Sciatic nerve (tissue), 2 donors: ENCODE results near the gene PCDHAC2. TPM values are rescaled to one million over a fixed set of nuclear protein-coding genes. Genes with fewer than 3 reads are reported as not detected.

Experiments
- ATAC-seq: fragments of 200-7000 bp; cut with Tn5 transposase; one replicate; pipeline ENCODE4 v1.9.1; 2020; ENCODE audit warnings: mild to moderate bottlenecking, moderate library complexity
- DNase-seq: peaks from one replicate; pipeline ENCODE4 v3.0.0-alpha.2; 2020; ENCODE audit warnings: low spot score
- intact Hi-C: fragments of 100-400 bp; cut with DNase I; formaldehyde crosslinking; loops from one replicate; pipeline ENCODE4 v1.14.2; 2022
- total RNA-seq: library from RNA; stranded (reverse); fragmentation: NEBNext Ultra II Directional; extraction: Animal tissue kit (Norgen Biotek cat#: 25700); gene quantifications from one replicate; pipeline ENCODE4 v1.2.1, GENCODE V29; 2021
- donor health status: DM: no; HTN: no; CAD: no.
- donor health status: DM: no; HTN: no; CAD: no.

The PCDHAC2 gene
- total RNA-seq, 1 donor from 2014 or later, result 2.4 TPM

GRCh38 chr5:140982083-140982716 lies 15.9 kb downstream of the PCDHAC2 start:
- no peak for DNase-seq
- ATAC-seq, result no peak
- intact Hi-C loops, result no loop called here

GRCh38 chr5:140986117-140986521 lies 19.8 kb downstream of the PCDHAC2 start:
- ATAC-seq, result no peak

GRCh38 chr5:140988100-140988499 lies 21.8 kb downstream of the PCDHAC2 start:
- intact Hi-C loops, result no loop called here
- ATAC-seq, result no peak

More at GRCh38 chr5:140986117-140986521, 19.8 kb downstream of the PCDHAC2 start:
- intact Hi-C loops, result no loop called here
- DNase-seq, result no peak

GRCh38 chr5:140988608-140989007 lies 22.3 kb downstream of the PCDHAC2 start:
- no peak for ATAC-seq
- no peak for DNase-seq
- intact Hi-C loops, result no loop called here

More at GRCh38 chr5:140988100-140988499, 21.8 kb downstream of the PCDHAC2 start:
- no peak for DNase-seq

GRCh38 chr5:140989254-140990020 lies 23.2 kb downstream of the PCDHAC2 start:
- DNase-seq (no peak), ATAC-seq (no peak)
- intact Hi-C loops, result no loop called here

GRCh38 chr5:140992828-140993227 lies 26.6 kb downstream of the PCDHAC2 start:
- intact Hi-C loops, result no loop called here
- DNase-seq, result no peak
- no peak for ATAC-seq

- DNase-seq, result no peak
- ATAC-seq, result no peak
- intact Hi-C loops, result no loop called here
These were observed 29.8 kb downstream of the PCDHAC2 start for GRCh38 chr5:140996060-140996459.

- ATAC-seq (no peak), DNase-seq (no peak)
- intact Hi-C loops, result no loop called here
These were observed 32.7 kb downstream of the PCDHAC2 start for GRCh38 chr5:140998921-140999410.

- DNase-seq, result no peak
- intact Hi-C loops, result no loop called here
- no peak for ATAC-seq
These were observed 35.2 kb downstream of the PCDHAC2 start for GRCh38 chr5:141001446-141001843.

- intact Hi-C loops, result no loop called here
- peak; percentile 44 for ATAC-seq
- peak; percentile 59 for DNase-seq
These were observed 35.7 kb downstream of the PCDHAC2 start for GRCh38 chr5:141001844-141002604.

GRCh38 chr5:141002605-141002965 lies 36.3 kb downstream of the PCDHAC2 start:
- intact Hi-C loops, result no loop called here
- no peak for ATAC-seq

GRCh38 chr5:141003031-141003430 lies 36.8 kb downstream of the PCDHAC2 start:
- DNase-seq, result no peak
- no peak for ATAC-seq
- intact Hi-C loops, result no loop called here

More at GRCh38 chr5:141002605-141002965, 36.3 kb downstream of the PCDHAC2 start:
- DNase-seq, result no peak

- DNase-seq (no peak), ATAC-seq (no peak)
- intact Hi-C loops, result no loop called here
These were observed 37.7 kb downstream of the PCDHAC2 start for GRCh38 chr5:141003791-141004611.

GRCh38 chr5:141007791-141008190 lies 41.5 kb downstream of the PCDHAC2 start:
- DNase-seq, result no peak
- no peak for ATAC-seq
- intact Hi-C loops, result no loop called here

GRCh38 chr5:141010047-141010793 lies 43.9 kb downstream of the PCDHAC2 start:
- intact Hi-C loops, result no loop called here
- ATAC-seq (no peak), DNase-seq (no peak)

- no peak for DNase-seq
- intact Hi-C loops, result no loop called here
- no peak for ATAC-seq
These were observed 51.7 kb downstream of the PCDHAC2 start for GRCh38 chr5:141017943-141018342.
